Stimulated activated CD4-positive, alpha-beta T cell treated with anti-CD3 and anti-CD28 coated beads, Interleukin-1b, Interleukin-23, amount 100 ng/mL, for 24 hours (primary cell): Measurements from ENCODE around the gene PDE6D.

Experiments used
- DNase-seq, 4 experiments: peaks; one replicate each; pipeline ENCODE4 v3.0.0-alpha.2; 2020; ENCODE audit warnings: low read depth in 4 of 4, low spot score in 1 of 4

The PDE6D gene

DNA sequence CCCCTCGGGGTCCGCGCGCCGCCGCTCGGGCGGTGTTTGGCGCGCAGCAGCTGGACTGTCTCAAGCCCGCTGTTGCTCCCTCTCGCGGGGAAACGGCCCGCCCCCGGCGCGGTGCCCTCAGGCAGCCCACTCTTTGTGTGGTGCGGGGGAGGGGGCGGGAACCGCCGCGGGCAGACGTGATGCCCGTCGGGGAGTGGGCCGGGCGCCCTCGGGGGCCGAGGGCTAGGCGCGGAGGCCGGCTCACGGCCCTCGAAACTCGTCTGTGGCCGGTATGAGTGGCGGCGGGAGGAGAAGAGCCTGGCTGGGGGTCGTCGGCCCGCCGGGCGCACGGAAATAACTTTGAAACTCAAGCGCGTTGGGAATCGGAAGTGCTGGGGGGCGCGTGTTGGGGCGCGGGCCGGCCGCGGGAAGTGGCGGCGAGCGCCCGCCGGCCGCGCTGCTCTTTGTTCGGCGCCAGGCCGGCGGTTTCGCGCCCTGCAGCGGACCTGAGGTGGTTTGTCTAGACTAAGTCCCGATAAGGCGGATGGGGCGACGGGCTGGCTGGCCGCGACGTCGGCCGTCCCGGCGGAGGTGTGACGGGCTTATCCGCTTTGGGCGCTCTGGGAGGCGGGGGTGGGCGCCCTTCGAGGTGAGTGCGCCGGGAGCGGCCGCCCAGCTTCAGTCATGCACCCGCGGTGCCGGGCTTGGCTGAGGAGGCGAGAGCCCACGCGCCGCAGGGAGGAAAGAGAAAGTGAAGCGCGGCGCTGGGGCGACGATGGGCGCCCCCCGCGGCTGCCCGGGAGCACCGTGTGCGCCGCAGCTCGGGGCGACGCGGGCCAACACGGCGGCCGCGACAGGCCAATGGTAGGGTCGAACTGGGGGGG is 72.1 kb downstream of the PDE6D start:
- DNase-seq: peak in 2 of 4 experiments; percentile 36 to 45

DNA sequence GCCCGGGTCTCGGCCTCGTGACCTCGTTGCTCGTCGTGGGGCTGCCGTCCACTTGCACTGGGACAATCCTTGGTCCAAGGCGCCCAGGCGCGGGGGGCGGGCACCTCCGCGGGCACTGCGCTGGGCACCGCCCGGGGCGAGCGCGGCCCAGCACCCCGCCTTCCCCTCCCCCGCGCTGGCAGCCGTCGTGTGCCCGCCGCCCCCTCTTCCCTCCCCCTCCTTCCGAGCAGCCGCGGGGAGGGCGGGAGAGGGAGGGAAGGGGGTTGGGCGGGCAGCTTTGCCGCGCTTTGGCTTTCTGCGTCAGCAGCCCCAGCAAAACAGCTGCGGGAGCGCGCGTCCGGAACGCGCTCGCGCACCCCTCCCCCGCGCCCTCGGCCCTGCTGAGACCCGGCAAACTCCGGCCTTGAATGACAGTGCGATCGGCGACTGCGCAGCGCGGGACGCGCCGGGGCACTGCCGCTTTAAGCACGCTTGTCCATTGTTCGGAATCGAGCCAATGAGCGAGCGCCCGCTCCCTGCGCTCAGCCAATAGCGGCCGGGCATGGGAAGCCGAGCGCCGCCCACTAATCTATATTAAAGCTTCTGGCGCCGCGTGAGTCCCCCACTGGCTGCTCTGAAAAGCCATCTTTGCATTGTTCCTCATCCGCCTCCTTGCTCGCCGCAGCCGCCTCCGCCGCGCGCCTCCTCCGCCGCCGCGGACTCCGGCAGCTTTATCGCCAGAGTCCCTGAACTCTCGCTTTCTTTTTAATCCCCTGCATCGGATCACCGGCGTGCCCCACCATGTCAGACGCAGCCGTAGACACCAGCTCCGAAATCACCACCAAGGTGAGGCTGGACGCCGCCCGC is 72.9 kb downstream of the PDE6D start, which contains the start of gene PTMA:
Gene PTMA (plus strand): TSS at position 599 of the 846 bp plus-strand sequence. CDS start 182 bp downstream, at position 781.
- DNase-seq: peak; percentile 96 to 99 (median 98)

DNA sequence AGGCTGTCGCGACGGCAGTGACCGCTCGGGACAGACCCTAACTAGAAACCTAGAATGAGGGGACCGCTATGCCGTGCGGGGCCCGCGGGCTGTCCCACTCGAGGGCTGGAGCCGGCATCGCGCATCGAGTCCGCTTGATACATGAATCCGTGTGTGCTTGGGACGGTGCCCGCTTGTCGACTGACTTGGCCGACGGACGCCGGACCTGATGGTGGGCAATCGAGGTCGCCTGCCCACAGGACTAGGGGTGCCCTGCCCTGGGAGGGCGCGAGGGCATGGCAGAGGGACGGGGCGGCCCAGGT is 73.5 kb downstream of the PDE6D start:
- DNase-seq: peak in 2 of 4 experiments; percentile 33 to 42

DNA sequence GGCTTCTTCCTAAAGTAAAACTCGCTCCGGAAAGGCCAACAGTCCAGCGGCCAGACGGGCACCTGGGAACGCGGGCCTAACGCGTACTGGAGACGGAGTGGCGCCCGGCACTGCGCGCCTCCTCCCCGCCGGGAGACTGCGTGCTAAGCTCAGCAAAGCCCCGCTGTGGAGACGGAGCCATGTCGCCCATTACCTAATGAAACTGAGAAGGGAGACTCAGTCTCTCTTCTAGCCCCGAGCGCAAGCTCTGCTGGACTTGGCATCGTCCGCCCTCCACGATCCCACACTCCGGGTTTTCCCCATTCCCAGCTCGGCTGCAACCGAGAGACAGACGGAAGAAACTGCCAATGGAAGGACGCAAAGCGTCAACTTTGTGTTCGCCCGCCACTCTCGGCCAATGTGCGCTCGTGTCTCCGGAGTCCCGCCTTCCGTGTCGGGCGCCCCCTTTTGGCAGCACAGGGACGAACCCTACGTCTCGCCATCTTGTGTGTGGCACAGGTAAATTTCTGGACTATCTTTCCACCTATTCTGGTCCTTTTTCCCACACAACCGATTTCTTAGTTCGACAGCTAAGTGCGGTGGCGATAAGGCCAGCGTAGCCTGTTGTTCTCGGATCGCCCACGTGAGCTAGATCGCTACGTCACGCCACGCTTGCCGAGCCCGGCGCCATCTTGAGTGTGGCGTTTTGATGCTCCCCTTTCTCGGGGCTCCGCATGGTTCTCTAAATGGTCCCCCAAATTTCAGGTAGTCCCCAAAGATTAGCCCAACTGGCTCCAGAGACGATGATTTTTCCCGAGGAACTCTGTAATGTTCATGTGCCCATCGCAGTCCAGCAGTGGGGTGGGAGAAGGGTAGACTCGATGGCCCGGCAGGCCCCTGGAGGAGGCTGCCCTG is 74.1 kb downstream of the PDE6D start:
- DNase-seq: peak; percentile 94 to 98 (median 96)

DNA sequence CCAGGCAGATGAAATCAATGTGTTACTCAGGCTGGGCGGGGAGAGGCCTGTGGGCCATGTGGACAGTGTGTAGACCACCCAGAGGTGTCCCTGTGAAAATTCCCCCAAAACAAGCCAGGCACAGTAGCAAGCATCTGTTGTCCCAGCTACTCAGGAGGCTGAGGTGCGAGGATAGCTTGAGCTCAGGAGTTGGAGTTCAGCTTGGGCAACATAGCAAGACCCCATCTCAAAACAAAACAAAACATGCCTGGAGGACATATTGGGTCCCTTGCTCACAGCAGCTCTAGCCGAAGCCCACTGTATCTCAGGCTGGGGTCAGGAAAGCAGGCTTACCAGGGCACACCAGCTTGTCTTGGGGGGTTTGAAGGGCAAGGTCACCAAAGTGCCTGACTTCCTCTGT is 77.1 kb downstream of the PDE6D start:
- no peak for DNase-seq

DNA sequence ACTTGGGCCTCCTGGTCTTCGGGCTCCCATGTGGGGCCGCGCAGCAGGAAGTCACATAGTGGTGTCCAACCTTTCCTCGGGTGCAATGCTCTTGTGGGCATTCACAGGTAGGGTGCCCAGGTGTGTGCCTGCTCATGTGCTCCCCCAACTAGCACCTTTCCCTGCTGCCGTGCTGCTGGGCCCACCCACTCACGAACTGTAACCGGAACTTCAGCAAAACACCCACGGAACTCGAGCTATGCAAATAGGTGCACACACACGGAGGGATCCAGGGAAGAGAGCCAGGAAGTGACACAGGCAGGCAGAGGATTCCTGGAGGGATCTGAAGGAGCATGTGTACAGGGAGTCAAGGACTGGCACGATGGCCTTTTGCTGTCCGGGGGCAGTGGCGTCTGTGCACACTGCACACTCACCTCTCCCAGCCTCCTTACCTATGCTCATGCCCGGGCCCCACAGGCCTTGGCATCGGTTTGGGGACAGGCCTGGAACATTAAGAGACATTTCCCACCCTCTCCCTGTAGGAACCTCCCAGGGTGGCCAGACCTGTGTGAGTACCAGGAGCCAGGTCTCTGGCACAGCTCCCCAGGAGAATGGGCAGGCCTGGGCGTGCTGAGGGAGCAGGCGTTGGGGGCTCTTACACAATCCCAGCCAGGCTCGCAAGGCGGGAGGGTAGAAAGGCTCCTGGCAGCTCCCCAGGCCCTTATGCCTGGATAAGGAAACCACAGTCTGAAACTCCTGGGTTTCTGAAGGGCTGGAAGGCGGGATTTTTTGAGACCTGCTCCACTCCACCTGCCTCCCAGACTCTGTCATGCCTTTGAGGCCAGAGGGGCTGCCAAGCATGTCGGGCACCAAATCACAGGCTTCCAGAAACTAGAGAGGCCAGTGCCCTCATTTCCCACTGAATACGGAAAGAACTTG is 79.4 kb downstream of the PDE6D start:
- DNase-seq: no peak

DNA sequence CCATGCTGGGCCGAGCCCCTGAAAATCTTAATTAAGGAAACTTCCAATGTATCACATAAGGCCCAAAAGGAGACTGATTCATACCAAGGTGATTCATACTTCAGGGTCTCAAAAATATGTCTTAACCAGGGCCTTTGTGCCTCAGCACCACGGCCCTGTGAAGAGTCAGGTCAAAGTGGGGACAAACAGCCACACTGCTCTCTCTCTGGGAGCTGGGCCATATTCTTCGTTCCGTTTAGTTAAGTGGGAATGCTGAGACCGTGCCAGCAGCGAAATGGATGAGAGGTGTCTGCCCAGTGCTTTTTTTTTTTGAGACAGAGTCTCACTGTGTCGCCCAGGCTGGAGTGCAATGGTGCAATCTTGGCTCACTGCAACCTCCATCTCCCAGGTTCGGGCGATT is 82.1 kb downstream of the PDE6D start:
- no peak for DNase-seq

DNA sequence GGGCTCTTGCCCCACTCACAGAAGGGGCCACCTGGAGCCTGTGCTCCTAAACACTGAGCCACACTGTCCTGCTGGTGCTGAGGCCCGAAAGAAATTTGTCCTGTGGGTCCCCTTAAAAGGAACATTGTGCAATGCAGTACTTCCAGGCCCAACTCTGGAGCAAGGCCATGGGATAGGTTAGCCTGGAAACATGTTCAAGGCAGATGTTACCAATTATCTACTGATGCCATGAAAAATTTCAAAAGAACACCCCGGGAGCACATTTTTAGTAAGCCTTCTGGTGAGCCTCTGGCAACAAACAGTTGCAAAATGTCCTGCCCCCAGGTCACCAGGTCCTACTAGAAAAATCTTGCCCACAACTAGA is 85.1 kb downstream of the PDE6D start:
- DNase-seq: no peak

DNA sequence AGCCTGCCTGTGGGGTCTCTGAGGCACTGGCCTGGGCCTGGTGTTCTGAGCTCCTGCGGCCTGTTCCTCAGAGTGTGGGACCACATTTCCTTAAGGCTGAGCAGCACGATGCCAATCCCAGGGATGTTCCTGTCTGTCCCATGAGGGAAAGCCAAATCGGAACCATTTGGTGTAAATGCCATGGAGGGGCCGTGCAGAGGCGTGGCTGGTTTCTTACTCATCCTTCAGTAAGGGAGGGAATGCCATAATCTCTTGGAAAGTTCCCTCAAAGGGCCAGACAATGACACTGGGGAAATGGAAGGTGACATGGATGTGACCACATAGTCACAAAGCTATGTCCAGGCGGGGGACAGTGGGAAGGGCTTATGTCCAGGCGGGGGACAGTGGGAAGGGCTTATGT is 87.1 kb downstream of the PDE6D start:
- no peak for DNase-seq

DNA sequence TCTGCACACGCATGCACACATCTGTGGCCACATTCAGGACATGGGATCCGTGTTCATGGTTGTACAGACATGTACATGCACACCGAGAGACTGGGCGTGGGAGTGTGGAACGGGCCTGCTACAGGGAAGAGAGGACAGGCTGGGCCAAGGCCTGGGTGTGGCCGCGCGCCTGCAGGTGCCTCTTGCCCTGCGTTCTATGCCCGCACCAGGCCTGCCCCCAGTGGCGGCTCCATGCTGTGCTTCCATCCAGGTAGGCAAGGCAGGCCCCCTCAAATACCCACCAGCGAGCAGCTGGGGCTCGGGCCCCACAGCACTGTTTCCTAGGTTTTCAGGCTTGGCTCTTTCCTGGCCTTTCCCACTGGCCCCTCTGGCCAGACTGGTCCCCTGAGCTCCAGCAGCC is 88.2 kb downstream of the PDE6D start:
- DNase-seq: no peak

DNA sequence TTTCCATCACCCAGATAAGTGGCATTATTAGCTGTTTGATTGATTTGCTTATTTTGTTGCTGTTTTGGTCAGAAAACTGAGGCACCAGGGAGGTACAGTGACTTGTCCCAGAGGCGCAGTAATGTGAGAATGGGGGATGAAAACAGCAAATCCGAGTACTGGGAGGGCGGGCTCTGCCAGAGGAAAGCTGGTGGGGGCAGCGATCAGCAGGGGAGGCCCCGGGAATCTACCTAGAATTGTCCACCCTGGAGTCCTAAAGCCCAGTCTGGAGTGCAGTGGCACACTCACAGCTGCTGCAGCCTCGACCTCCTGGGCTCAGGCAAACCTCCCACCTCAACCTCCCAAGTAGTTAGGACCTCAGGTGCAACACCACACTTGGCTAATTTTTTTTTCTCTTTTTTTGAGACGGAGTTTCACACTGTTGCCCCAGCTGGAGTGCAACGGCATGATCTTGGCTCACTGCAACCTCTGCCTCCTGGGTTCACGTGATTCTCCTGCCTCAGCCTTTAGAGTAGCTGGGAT is 89.8 kb downstream of the PDE6D start:
- no peak for DNase-seq

DNA sequence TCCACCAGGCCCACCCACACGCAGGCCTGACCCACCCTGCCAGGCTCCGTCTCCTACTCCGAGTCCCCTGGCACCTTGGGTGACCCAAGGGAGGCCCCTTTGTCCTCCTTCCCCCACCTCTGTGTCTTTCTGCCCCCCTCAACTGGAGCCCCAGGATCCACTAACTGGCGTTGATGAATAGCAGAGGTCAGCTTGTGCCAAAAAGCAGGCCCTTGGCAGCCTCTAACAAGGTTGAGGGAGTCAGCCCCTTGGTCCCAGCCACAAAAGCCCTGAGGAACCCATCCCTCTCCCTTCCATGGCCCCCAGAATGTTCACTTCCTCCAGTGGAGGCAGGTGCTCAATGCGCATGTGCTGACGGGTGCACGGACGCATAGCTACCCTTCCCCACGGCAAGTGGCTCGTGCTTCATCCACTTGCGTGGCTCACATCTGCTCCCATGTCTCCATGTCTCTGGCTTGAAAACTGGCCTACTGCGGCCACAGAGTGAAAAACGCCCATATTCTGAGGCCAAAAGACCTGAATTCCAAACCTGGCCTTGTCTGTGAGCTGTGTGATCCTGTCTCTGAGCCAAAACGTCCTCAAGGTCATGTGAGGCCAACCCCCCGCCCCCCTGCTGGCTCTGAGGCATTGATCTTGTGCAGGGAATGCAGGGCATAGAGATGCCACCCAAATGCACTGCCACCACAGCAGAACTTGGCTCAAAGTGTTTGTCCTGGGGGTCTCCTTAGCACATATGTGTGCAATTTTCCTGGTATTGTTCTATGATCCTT is 91.8 kb downstream of the PDE6D start:
- DNase-seq: no peak

DNA sequence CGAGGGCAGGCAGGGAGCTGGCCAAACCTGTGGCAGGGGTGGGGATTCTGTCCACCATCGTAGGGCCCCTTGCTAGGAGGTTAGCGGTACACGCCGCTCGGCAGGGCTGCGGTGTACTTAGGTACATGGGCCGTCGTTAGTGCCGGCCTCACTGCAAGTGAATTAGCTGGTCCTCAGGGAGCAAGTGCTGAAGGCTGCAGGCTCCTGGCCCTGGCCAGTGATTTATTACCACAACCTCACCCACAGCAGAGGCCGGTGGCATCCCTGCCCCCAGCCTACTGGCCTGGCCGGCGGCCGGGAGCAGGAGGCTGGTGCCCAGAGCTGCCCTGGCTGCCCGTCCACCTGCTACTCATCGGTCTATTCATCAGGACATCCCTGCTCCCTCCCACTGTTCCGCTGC is 92.4 kb downstream of the PDE6D start:
- no peak for DNase-seq

DNA sequence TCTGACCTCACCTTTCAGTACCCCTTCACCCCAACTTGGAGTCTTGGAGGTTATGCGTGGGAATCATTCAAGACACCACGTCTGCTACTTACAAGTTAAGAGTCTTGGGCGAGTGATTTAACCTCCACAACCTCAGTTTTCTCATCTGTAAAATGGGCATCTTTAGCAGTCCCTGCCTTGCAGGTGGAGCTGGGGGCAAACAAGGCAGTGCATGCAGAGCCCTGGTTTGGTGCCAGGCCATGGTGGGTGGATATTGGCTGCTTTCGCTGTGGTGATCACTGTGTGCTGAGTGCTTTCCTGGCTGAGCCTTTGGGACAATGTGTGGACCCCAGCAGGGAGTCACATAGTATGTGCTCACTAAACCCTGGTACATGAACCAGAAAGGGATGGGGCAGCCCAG is 93.1 kb downstream of the PDE6D start:
- DNase-seq: no peak

DNA sequence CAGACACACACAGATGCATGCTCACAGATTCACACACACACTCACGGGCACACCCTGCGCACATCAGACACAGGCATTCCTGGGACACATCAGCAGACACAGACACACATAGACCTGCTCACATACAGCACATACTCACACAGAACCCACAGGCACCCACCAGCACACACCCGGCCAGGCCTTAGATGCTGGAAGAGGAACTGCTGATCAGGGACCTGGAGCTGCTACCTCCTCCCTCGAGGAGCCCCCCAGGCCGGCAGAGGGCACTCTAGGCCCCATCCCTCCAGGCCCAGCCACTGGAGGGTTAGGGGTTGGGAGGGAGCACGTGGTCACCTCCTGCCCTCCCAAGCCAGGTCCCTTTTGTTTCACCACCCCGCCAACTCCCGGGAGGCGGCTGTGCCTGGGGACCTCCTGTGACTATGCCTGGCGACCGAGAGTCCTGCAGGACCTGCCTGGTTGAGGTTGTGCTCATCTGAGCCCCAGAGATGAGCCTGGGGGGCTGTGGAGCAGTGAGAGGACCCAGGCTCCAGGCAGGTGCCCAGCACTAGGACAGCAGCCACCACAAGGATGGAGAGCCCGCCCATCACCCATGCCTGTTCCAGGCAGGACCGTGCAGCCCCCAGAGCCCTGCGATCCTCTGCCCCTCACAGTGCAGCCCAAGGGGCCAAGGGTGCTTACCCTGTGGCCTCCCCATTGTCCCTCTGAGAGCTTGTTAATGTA is 93.8 kb downstream of the PDE6D start:
- DNase-seq: peak in 3 of 4 experiments; percentile 45 to 60 (median 57)

DNA sequence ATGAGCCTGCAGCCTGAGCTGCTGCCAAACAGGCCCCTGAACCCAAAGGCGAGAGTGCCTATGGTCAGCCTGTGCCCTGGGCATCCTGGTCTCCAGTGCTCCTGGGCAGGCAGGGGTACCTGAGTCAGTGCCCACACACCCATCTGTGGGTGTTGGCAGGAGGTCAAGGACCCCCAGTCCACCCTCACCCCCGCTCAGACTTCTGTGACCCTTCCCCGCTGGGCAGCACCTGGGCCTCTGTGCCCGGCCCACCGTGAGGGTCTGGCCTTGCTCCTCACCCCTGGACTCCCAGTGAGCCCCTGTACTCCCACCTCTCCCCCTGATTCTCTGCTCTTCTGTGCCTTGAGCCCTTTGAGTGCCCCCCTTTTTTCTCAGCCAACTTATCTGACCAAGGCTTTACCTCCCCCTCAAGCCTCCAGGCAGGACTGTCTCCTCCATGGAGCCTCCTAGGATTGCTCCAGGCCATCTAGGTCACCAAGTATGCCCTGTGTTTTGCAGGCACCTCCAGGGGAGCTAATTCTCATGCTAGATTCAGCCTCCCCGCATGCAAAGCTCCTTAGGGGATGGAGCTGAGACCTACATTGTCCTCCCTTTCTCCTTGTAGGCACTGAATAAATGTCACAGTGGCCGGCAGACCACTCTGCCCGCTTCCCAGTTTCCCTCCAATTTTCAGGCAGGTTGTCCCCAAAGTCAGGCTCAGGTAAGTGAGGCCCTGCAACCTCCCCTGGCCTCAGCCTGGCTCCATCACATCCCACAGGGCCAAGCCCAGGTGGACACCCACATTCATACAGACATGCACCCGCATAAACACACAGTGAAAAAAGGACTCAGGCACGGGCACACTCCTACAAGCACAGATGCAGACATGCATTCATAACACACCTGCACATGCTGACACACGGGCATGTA is 94.6 kb downstream of the PDE6D start:
- no peak for DNase-seq

DNA sequence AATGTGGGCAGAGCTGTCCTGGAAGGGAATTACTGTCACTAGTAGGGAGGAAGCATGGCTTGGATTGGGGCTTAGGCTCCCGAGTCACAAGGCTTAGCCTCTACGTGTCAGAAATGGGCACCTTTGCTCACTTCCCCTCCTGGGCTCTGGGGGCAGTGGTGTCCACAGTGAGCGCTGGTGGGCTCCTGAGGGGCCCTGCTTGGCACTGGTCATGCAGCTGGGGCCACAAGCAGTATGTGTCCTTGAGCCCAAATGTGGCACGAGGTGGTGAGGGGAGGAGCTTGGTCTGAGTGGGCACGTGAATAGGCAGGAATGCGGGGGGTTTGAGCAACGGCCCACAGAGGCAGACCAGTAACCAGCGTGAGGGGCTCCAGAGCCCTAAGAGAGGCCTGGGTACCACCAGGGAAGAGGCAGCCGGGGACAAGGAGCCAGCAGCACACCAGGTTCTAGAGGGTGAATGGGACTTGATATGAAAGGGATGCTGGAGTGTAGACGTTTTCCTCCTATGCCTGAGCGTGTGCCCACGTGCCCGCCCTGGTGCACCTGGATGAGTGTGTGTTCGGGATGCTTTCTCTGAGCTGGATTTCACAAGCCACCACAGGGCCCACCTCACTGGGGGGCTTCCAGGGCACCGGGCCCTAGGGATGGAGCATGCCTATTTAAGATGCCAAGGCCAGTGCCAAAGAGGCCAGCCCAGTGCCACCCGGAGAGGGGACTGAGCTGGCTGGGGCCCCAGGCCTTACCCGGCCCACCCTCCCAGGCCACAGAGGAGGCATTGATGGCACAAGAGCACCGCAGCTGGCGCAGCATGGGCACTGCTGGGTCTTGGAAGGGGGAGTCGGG is 95.5 kb downstream of the PDE6D start:
- DNase-seq: no peak
